Ishikawa (cell line): ENCODE results near the gene TUBE1.

Experiments
- EP300 ChIP-seq: IDR thresholded peaks from 2 replicates; pipeline ENCODE4 v1.6.1; 2012; ENCODE audit warnings: borderline replicate concordance
- FOXM1 ChIP-seq: IDR thresholded peaks from 2 replicates; pipeline ENCODE4 v1.6.1; 2012; ENCODE audit warnings: low read depth, borderline replicate concordance
- NFIC ChIP-seq: IDR thresholded peaks from 2 replicates; pipeline ENCODE4 v1.6.1; 2012
- RAD21 ChIP-seq: IDR thresholded peaks from 2 replicates; pipeline ENCODE4 v1.6.1; 2012; ENCODE audit warnings: low read depth
- YY1 ChIP-seq: IDR thresholded peaks from 2 replicates; pipeline ENCODE4 v1.6.1; 2012; ENCODE audit warnings: low read depth

- TF ChIP-seq FOXM1 (no peak), YY1 (no peak), RAD21 (no peak), NFIC (no peak), EP300 (no peak)
Observed at GRCh38 chr6:112114577-112115223, 27.4 kb upstream of the TUBE1 start.
